RWPE1 (cell line): ENCODE results near the gene PDK3.

ENCODE experiments used
- CTCF ChIA-PET: fragments of 350-600 bp; sonication (Branson Sonifier 250); formaldehyde crosslinking; extraction: SDS; loops from one replicate; lab custom pipeline; 2021; lab: Yijun Ruan, JAX
- POLR2A ChIA-PET: fragments of 400-600 bp; formaldehyde crosslinking; extraction: SDS; loops from one replicate; lab custom pipeline; 2020; ENCODE audit warnings: antibody characterized with exemption; ENCODE audit not compliant: low non-redundant PET; lab: Yijun Ruan, JAX
- DNase-seq: peaks from one replicate; pipeline ENCODE4 v3.0.0; 2012; ENCODE audit warnings: low spot score
- H3K27ac ChIP-seq: fragments of 450-650 bp; 2 replicates; pipeline ENCODE4 v1.5.1; 2017
- CTCF ChIP-seq: fragments of 450-650 bp; conservative IDR thresholded peaks from 2 replicates; pipeline ENCODE4 v1.5.1; 2017; ENCODE audit warnings: low read depth, mild to moderate bottlenecking

The PDK3 gene

GRCh38 chrX:24464836-24465531, at the start of gene PDK3:
TSS of gene PDK3 (plus strand) at chrX:24465286. CDS start at chrX:24465456, 170 bp downstream.
- ChIA-PET CTCF (interaction anchor here (0.6 to 1.1 kb wide), 2 partner anchors 39 to 69 kb away, joined by 3 to 7 read pairs; no protein-coding TSS in a partner anchor), POLR2A (interaction anchor here (0.6 to 1.0 kb wide), 2 partner anchors 21 to 66 kb away, joined by 3 to 4 read pairs; no protein-coding TSS in a partner anchor)
- peak within 1 kb of the TSS; percentile 54 for H3K27ac ChIP-seq
- DNase-seq = peak; percentile 72
- TF ChIP-seq CTCF = no peak

DNA sequence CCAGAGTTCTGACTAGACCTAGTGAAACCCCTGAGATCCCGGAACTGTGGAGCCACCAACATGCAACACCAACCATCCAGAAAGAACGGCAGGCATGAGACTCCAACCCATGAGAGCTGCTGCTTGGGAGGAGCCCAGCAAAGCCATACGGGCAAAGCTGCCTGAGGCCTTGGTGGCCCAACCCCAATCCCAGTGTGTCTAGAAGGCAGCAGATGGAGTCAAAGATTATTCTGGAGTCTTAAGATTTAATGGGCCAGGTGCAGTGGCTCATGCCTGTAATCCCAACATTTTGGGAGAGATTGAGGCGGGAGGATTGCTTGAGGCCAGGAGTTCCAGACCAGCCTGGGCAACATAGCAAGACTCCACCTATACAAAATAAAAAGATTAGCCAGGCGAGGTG, 49.2 kb upstream of the PDK3 start:
- CTCF ChIA-PET = no interaction called here
- no peak for DNase-seq
- POLR2A ChIA-PET = no interaction called here
- no peak for TF ChIP-seq CTCF
- H3K27ac ChIP-seq = no peak overlapping the region

- ChIA-PET CTCF (no interaction called here), POLR2A (no interaction called here)
- H3K27ac ChIP-seq = no peak overlapping the region
- DNase-seq = no peak
- TF ChIP-seq CTCF = no peak
Observed at GRCh38 chrX:24423960-24424359, 41.1 kb upstream of the PDK3 start.

DNA sequence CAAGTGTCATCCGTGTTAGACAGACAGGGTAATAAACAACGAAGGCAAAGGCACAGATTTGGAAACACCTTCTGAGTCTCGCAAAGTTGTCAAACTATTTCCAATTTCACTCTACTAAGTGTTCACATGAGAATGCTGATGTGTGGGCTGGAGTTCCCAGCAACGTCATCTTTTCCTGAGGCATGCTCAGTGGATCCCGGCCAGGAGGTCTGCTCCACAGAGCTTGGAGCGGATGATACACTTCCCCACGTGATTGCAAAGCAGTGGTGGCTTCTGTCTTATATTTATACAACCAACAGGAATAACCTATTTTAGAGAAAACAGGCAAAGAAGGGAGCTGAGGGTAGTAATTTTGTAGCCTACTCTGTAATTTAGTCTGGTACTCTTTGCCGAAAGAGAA, 40.1 kb upstream of the PDK3 start:
- no peak for DNase-seq
- no peak overlapping the region for H3K27ac ChIP-seq
- CTCF ChIA-PET = no interaction called here
- TF ChIP-seq CTCF = no peak
- POLR2A ChIA-PET = no interaction called here

GRCh38 chrX:24425806-24426205, 39.3 kb upstream of the PDK3 start:
- POLR2A ChIA-PET = no interaction called here
- no peak overlapping the region for H3K27ac ChIP-seq
- TF ChIP-seq CTCF = no peak
- no peak for DNase-seq
- CTCF ChIA-PET = no interaction called here

DNA sequence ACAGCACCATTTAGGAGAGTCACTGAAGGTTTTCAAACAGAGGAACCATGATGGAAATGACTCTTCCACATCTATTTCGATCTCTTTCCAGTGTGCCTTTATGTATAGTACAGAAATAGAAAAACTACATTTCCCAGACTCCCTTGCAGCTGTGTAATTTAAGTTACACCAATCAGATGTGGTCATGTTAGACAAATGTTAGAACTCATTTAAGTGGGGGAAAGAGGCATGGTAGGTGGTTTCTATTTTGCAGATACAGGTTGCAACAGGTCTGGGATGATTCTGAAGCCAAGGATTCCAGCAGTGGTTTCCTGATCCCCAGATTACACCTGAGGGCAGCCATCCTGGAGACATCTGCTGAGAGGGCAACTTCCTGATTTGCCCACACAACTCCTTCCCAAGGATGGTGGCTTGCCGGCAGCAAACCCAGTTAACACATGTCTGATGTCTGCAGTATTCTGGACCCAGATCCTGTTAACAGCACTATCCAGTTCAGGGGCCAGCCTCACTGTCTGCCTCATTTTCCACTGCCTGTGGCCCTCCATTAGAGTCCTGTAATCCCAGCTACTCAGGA, 38.7 kb upstream of the PDK3 start:
- DNase-seq = peak; percentile 67
- CTCF ChIA-PET = interaction anchor here (0.6 kb wide), 2 partner anchors 38 to 466 kb away, joined by 3 to 4 read pairs; no protein-coding TSS in a partner anchor
- no peak overlapping the region for H3K27ac ChIP-seq
- TF ChIP-seq CTCF = no peak
- POLR2A ChIA-PET = no interaction called here
